Inferior parietal cortex (tissue), 1 donor: ENCODE data around the gene PPP1R12C.

Source experiments
- DNase-seq: peaks from one replicate; pipeline ENCODE4 v3.0.0-alpha.2; 2016; ENCODE audit errors: extremely low spot score

Gene PPP1R12C

GRCh38 chr19:55091126-55091910, 26.1 kb downstream of the PPP1R12C start:
- no peak for DNase-seq

GRCh38 chr19:55090564-55090963, 26.9 kb downstream of the PPP1R12C start:
- no peak for DNase-seq

GRCh38 chr19:55089342-55089944, 28.0 kb downstream of the PPP1R12C start:
- no peak for DNase-seq

- DNase-seq: peak; percentile 81
These were observed 28.7 kb downstream of the PPP1R12C start for GRCh38 chr19:55088543-55089341.

GRCh38 chr19:55088021-55088451, 29.4 kb downstream of the PPP1R12C start:
- no peak for DNase-seq

GRCh38 chr19:55087542-55087901, 29.9 kb downstream of the PPP1R12C start:
- DNase-seq: no peak

- DNase-seq: peak; percentile 50
These were observed 30.5 kb downstream of the PPP1R12C start for GRCh38 chr19:55086730-55087541.

- no peak for DNase-seq
These were observed 31.3 kb downstream of the PPP1R12C start for GRCh38 chr19:55085923-55086715.

- no peak for DNase-seq
These were observed 33.0 kb downstream of the PPP1R12C start for GRCh38 chr19:55084416-55084815.

GRCh38 chr19:55083004-55083850, 34.2 kb downstream of the PPP1R12C start:
- DNase-seq: no peak

GRCh38 chr19:55082020-55082851, 35.2 kb downstream of the PPP1R12C start:
- DNase-seq: no peak

GRCh38 chr19:55081770-55082019, 35.7 kb downstream of the PPP1R12C start:
- no peak for DNase-seq

GRCh38 chr19:55080968-55081769, 36.3 kb downstream of the PPP1R12C start:
- no peak for DNase-seq

GRCh38 chr19:55080121-55080967, 37.1 kb downstream of the PPP1R12C start:
- no peak for DNase-seq

- no peak for DNase-seq
These were observed 37.9 kb downstream of the PPP1R12C start for GRCh38 chr19:55079400-55080038.

GRCh38 chr19:55078996-55079395, 38.4 kb downstream of the PPP1R12C start:
- DNase-seq: no peak

GRCh38 chr19:55077106-55077505, 40.3 kb downstream of the PPP1R12C start:
- DNase-seq: no peak
